ENCODE results near the gene TNS3. TPM values are rescaled to one million over a fixed set of nuclear protein-coding genes. Genes with fewer than 3 reads are reported as not detected.

The TNS3 gene
- total RNA-seq, 1 experiment from 2014 or later: 143 TPM

DNA sequence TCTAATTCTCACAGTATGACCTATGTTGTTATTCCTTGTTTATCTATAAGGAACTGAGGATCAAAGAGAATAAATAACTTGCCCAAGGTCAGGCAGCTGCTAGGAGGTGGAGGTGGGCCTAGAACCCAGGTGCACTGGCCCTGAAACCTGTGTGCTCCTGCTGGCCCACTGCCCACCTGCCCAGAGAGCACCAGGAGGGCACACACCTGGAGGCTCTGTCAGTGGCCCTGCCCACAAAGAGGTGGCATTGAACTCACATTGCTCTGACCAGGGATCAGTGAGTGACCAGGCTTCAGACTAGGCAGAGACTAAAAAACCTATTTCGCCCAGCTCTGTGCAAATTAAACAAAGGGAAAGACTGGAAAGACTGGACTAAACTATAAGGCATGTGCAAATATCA lies 210.6 kb downstream of the TNS3 start:
- TF ChIP-seq EZH2 (IDR thresholded peaks at IDR 0.05; ENCODE audit: low read depth): no peak
- TF ChIP-seq, protein P1, sequence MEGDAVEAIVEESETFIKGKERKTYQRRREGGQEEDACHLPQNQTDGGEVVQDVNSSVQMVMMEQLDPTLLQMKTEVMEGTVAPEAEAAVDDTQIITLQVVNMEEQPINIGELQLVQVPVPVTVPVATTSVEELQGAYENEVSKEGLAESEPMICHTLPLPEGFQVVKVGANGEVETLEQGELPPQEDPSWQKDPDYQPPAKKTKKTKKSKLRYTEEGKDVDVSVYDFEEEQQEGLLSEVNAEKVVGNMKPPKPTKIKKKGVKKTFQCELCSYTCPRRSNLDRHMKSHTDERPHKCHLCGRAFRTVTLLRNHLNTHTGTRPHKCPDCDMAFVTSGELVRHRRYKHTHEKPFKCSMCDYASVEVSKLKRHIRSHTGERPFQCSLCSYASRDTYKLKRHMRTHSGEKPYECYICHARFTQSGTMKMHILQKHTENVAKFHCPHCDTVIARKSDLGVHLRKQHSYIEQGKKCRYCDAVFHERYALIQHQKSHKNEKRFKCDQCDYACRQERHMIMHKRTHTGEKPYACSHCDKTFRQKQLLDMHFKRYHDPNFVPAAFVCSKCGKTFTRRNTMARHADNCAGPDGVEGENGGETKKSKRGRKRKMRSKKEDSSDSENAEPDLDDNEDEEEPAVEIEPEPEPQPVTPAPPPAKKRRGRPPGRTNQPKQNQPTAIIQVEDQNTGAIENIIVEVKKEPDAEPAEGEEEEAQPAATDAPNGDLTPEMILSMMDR (conservative IDR thresholded peaks at IDR 0.05): no peak
- H3K27me3 ChIP-seq (ENCODE audit: insufficient read depth, low read depth): no peaks in the 10 kb centered on the region
- H3K36me3 ChIP-seq (ENCODE audit: low read depth): peaks cover 65% of the 10 kb centered on the region
- no peak overlapping the region for H2AFZ ChIP-seq
- no peaks in the 10 kb centered on the region for H3K9me2 ChIP-seq (ENCODE audit: insufficient read depth)
- peaks cover 71% of the 10 kb centered on the region; the same call in 1 of the 2 replicates for H3F3A ChIP-seq (ENCODE audit: insufficient read depth, low read depth)
- H3K4me1 ChIP-seq (replicated peaks; ENCODE audit: insufficient read depth): no peaks in the 10 kb centered on the region
- POLR2A ChIA-PET (ENCODE audit: unreplicated experiment): no interaction called here
- no peak overlapping the region for H3K4me2 ChIP-seq
- no peak for DNase-seq
- H3K4me3 ChIP-seq: no peak overlapping the region
- peaks cover 99% of the 10 kb centered on the region for H4K20me1 ChIP-seq (ENCODE audit: insufficient read depth)
- H3K79me2 ChIP-seq (ENCODE audit: low read depth): peaks cover 88% of the 10 kb centered on the region
- BruUV-seq (replicated peaks): no TSS peak
- no peak overlapping the region for H3K27ac ChIP-seq
- intact Hi-C loops (cut with micrococcal nuclease; ENCODE audit: unreplicated experiment): no loop called here
- CTCF ChIA-PET: no interaction called here
- no peaks in the 10 kb centered on the region for H3K9me3 ChIP-seq (ENCODE audit: insufficient read depth, low read depth)

DNA sequence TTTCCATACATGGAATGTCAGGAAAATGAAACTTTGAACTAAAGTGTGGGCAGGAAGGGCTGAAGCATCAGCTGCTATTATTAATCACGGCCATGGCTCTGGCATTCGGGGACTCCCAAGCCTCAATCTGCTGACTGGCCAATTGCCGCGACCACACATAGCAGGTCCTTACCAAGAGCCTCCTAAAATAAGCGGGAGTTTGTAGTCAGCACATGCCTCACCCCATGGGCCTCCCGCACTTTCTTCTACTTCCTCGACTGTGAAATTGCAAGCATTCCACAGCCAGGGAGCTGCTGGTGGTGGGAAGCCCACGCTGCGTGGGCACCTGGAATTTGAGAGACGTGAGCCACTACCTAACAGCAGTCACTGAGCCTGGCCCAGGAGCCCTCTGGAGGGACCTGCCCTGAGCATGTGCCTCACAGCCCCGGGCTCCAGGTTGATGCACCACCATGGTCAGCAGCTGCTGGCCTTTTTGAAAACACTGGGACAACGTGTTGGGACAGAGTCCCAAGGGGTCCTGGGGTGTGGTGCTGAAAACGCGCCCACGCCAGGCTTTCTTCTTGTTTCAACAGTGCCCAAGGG lies 211.4 kb downstream of the TNS3 start:
- Histone ChIP-seq H3F3A (ENCODE audit: insufficient read depth, low read depth) (peaks cover 70% of the 10 kb centered on the region; the same call in 1 of the 2 replicates), H3K9me2 (ENCODE audit: insufficient read depth) (no peaks in the 10 kb centered on the region), H3K36me3 (ENCODE audit: low read depth) (peaks cover 59% of the 10 kb centered on the region), H3K79me2 (ENCODE audit: low read depth) (peaks cover 89% of the 10 kb centered on the region), H3K27ac (no peak overlapping the region), H3K4me2 (no peak overlapping the region), H2AFZ (no peak overlapping the region), H3K27me3 (ENCODE audit: insufficient read depth, low read depth) (no peaks in the 10 kb centered on the region), H3K4me3 (no peak overlapping the region), H3K4me1 (replicated peaks; ENCODE audit: insufficient read depth) (no peaks in the 10 kb centered on the region), H4K20me1 (ENCODE audit: insufficient read depth) (peaks cover 99% of the 10 kb centered on the region), H3K9me3 (ENCODE audit: insufficient read depth, low read depth) (no peaks in the 10 kb centered on the region)
- no peak for TF ChIP-seq EZH2 (IDR thresholded peaks at IDR 0.05; ENCODE audit: low read depth)
- TF ChIP-seq, protein P1 (conservative IDR thresholded peaks at IDR 0.05): no peak
- CTCF ChIA-PET: no interaction called here
- DNase-seq: no peak
- BruUV-seq (replicated peaks): no TSS peak
- intact Hi-C loops (cut with micrococcal nuclease; ENCODE audit: unreplicated experiment): no loop called here
- POLR2A ChIA-PET (ENCODE audit: unreplicated experiment): no interaction called here

DNA sequence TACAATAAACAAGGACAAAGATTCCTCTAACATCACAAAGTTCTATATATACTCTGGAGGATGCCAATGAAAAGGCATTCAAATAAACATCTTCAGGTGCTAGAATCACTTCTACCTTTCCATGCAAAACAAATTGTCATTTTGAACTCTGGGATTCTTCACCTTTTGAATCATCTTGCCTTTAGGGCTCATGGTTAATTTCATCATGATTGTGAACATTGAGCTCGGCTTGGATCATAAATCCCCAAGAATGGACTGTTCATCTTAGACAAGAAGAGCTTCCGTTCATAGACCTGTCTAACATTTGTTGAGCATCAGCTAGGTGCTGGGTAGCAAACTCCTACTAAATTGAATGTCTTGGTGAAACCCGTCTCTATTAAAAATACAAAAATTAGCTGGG lies 212.2 kb downstream of the TNS3 start:
- BruUV-seq (replicated peaks): no TSS peak
- Histone ChIP-seq H3K4me3 (no peak overlapping the region), H3K9me3 (ENCODE audit: insufficient read depth, low read depth) (no peaks in the 10 kb centered on the region), H3K36me3 (ENCODE audit: low read depth) (peaks cover 60% of the 10 kb centered on the region), H3K4me2 (no peak overlapping the region), H2AFZ (no peak overlapping the region), H4K20me1 (ENCODE audit: insufficient read depth) (peaks cover 99% of the 10 kb centered on the region), H3K27me3 (ENCODE audit: insufficient read depth, low read depth) (no peaks in the 10 kb centered on the region), H3K4me1 (replicated peaks; ENCODE audit: insufficient read depth) (no peaks in the 10 kb centered on the region), H3K27ac (no peak overlapping the region), H3K9me2 (ENCODE audit: insufficient read depth) (no peaks in the 10 kb centered on the region), H3F3A (ENCODE audit: insufficient read depth, low read depth) (peaks cover 64% of the 10 kb centered on the region; the same call in 1 of the 2 replicates), H3K79me2 (ENCODE audit: low read depth) (peaks cover 89% of the 10 kb centered on the region)
- ChIA-PET POLR2A (ENCODE audit: unreplicated experiment) (no interaction called here), CTCF (no interaction called here)
- TF ChIP-seq, protein P1 (conservative IDR thresholded peaks at IDR 0.05): no peak
- TF ChIP-seq EZH2 (IDR thresholded peaks at IDR 0.05; ENCODE audit: low read depth): no peak
- no peak for DNase-seq
- intact Hi-C loops (cut with micrococcal nuclease; ENCODE audit: unreplicated experiment): no loop called here
